NCI-H1930 (cell line): Measurements from ENCODE around the gene PRKAB2.
"Not testable (repeated sequence)": the region's sequence is repeated elsewhere in the genome, so short reads cannot be mapped to it uniquely, and the experiment has no call there.

ENCODE experiments used
- DNase-seq, 2 experiments: peaks; one replicate each; lab custom pipeline; 2025; lab: John Stamatoyannopoulos, UW

Gene PRKAB2

GRCh38 chr1:147109762-147110161, 62.5 kb downstream of the PRKAB2 start:
- no peak for DNase-seq

- no peak for DNase-seq
Measured at GRCh38 chr1:147109041-147109440, 63.2 kb downstream of the PRKAB2 start.

DNA sequence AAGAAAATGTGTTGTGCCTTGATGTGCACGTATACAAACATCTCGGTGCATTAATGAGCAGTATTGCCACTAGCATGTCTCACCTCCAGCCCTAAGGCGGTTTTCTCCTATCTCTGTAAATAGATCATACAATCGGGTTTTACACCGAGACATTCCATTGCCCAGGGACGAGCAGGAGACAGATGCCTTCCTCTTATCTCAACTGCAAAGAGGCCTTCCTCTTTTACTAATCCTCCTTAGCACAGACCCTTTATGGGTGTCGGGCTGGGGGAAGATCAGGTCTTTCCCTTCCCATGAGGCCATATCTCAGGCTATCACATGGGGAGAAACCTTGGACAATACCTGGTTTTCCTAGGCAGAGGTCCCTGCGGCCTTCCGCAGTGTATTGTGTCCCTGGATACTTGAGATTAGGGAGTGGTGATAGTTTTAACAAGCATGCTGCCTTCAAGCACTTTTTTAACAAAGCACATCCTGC, 65.8 kb downstream of the PRKAB2 start:
- DNase-seq, result not testable (repeated sequence)

GRCh38 chr1:147105909-147106308, 66.4 kb downstream of the PRKAB2 start:
- no peak for DNase-seq
